HG02973 (cell line): ENCODE measurements around the gene SMIM12.
"Not testable (repeated sequence)": the region's sequence is repeated elsewhere in the genome, so short reads cannot be mapped to it uniquely, and the experiment has no call there.

Experiments used
- ATAC-seq: cut with Tn5 transposase; IDR thresholded peaks from one replicate; pipeline ENCODE4 v1.9.1; 2021; ENCODE audit warnings: moderate library complexity; ENCODE audit not compliant: unreplicated experiment

The SMIM12 gene

GRCh38 chr1:34844252-34844634 is 15.3 kb downstream of the SMIM12 start:
- no peak for ATAC-seq

GRCh38 chr1:34843392-34844251 is 15.9 kb downstream of the SMIM12 start:
- ATAC-seq = no peak

- ATAC-seq = no peak
Observed at GRCh38 chr1:34842952-34843371, 16.6 kb downstream of the SMIM12 start.

- no peak for ATAC-seq
Observed at GRCh38 chr1:34842073-34842472, 17.5 kb downstream of the SMIM12 start.

- no peak for ATAC-seq
Observed at GRCh38 chr1:34840426-34840825, 19.1 kb downstream of the SMIM12 start.

- ATAC-seq = no peak
Observed at GRCh38 chr1:34839526-34840305, 19.8 kb downstream of the SMIM12 start.

- ATAC-seq = no peak
Observed at GRCh38 chr1:34833711-34834110, 25.8 kb downstream of the SMIM12 start.

GRCh38 chr1:34831721-34832246 is 27.8 kb downstream of the SMIM12 start:
- ATAC-seq = no peak

- ATAC-seq = no peak
Observed at GRCh38 chr1:34829250-34829649, 30.3 kb downstream of the SMIM12 start.

- ATAC-seq = no peak
Observed at GRCh38 chr1:34828611-34829010, 30.9 kb downstream of the SMIM12 start.

GRCh38 chr1:34827341-34827941 is 32.1 kb downstream of the SMIM12 start:
- no peak for ATAC-seq

- no peak for ATAC-seq
Observed at GRCh38 chr1:34825455-34826091, 34.0 kb downstream of the SMIM12 start.

GRCh38 chr1:34824817-34825454 is 34.6 kb downstream of the SMIM12 start:
- ATAC-seq = no peak

- ATAC-seq = no peak
Observed at GRCh38 chr1:34822202-34822601, 37.3 kb downstream of the SMIM12 start.

- ATAC-seq = not testable (repeated sequence)
Observed at GRCh38 chr1:34818862-34819261, 40.7 kb downstream of the SMIM12 start.

GRCh38 chr1:34816778-34817177 is 42.8 kb downstream of the SMIM12 start:
- no peak for ATAC-seq

GRCh38 chr1:34816332-34816731 is 43.2 kb downstream of the SMIM12 start:
- ATAC-seq = no peak

- ATAC-seq = not testable (repeated sequence)
Observed at GRCh38 chr1:34810781-34811180, 48.8 kb downstream of the SMIM12 start.

GRCh38 chr1:34808051-34808810 is 51.3 kb downstream of the SMIM12 start:
- ATAC-seq = no peak

GRCh38 chr1:34806396-34806795 is 53.2 kb downstream of the SMIM12 start:
- no peak for ATAC-seq
